OCI-LY7 (cell line): Measurements from ENCODE around the gene MTF2.

Experiments
- EZH2phosphoT487 ChIP-seq: fragments of 200-600 bp; sonication (generic); IDR thresholded peaks from 2 replicates; pipeline ENCODE4 v1.6.1; 2018; ENCODE audit warnings: low read depth, borderline replicate concordance, mild to moderate bottlenecking, mixed run types, antibody characterized with exemption, low read length, moderate library complexity, mixed read lengths
- TF ChIP-seq, protein P1 (sequence below): fragments of 200-600 bp; sonication (generic); conservative IDR thresholded peaks from 2 replicates; pipeline ENCODE4 v1.5.1; 2014; ENCODE audit warnings: mild to moderate bottlenecking, antibody characterized with exemption, low read length, moderate library complexity, mixed read lengths

DNA sequence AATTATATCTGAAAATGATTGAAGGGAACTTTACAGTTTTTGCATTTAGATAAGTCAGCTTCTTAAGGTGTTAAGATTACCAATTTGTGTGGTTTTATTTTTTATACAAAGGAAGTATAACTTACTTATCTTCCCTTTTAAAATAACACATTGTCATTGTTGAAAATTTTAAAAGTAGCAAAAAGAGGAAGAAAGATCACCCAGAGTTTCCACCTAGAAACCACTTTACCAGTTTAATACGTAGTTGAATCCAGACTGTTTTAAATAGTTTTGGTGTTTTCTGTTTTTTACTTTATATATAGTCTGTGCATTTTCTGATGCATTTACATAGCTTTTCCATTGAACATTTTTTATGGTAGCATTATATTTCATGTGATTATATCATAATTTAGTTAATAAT, 107.6 kb downstream of the MTF2 start:
- TF ChIP-seq, protein P1, sequence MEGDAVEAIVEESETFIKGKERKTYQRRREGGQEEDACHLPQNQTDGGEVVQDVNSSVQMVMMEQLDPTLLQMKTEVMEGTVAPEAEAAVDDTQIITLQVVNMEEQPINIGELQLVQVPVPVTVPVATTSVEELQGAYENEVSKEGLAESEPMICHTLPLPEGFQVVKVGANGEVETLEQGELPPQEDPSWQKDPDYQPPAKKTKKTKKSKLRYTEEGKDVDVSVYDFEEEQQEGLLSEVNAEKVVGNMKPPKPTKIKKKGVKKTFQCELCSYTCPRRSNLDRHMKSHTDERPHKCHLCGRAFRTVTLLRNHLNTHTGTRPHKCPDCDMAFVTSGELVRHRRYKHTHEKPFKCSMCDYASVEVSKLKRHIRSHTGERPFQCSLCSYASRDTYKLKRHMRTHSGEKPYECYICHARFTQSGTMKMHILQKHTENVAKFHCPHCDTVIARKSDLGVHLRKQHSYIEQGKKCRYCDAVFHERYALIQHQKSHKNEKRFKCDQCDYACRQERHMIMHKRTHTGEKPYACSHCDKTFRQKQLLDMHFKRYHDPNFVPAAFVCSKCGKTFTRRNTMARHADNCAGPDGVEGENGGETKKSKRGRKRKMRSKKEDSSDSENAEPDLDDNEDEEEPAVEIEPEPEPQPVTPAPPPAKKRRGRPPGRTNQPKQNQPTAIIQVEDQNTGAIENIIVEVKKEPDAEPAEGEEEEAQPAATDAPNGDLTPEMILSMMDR: no peak
- no peak for TF ChIP-seq EZH2phosphoT487
